Progenitor cell of endocrine pancreas (in vitro differentiated cells): ENCODE results near the gene EXD2. TPM values are rescaled to one million over a fixed set of nuclear protein-coding genes. Genes with fewer than 3 reads are reported as not detected.

ENCODE experiments used
- DNase-seq: peaks from one replicate; pipeline ENCODE4 v3.0.0; 2021; ENCODE audit warnings: low spot score; ENCODE audit not compliant: unreplicated experiment
- H3K27ac Mint-ChIP-seq: 2 replicates; pipeline ENCODE4 v1.8.0; 2021; ENCODE audit warnings: mild to moderate bottlenecking, moderate library complexity, mixed read lengths
- H3K27me3 Mint-ChIP-seq: 2 replicates; pipeline ENCODE4 v1.8.0; 2021; ENCODE audit warnings: mixed read lengths
- H3K36me3 Mint-ChIP-seq: 2 replicates; pipeline ENCODE4 v1.8.0; 2022; ENCODE audit warnings: mixed read lengths; ENCODE audit not compliant: insufficient read depth
- H3K4me1 Mint-ChIP-seq: 2 replicates; pipeline ENCODE4 v1.8.0; 2021; ENCODE audit warnings: low read depth, mixed read lengths
- H3K4me3 Mint-ChIP-seq: 2 replicates; pipeline ENCODE4 v1.8.0; 2021; ENCODE audit warnings: low read depth, mild to moderate bottlenecking, moderate library complexity, mixed read lengths
- H3K9me3 Mint-ChIP-seq: 2 replicates; pipeline ENCODE4 v1.8.0; 2021; ENCODE audit warnings: low read depth, mixed read lengths
- CTCF ChIP-seq: fragments of 200-600 bp; sonication (generic); IDR thresholded peaks from one replicate; pipeline ENCODE4 v1.5.0; 2021; ENCODE audit warnings: antibody characterized with exemption, mild to moderate bottlenecking; ENCODE audit not compliant: unreplicated experiment
- total RNA-seq: library from RNA; stranded (reverse); gene quantifications from 2 replicates; pipeline ENCODE4 v1.2.1, GENCODE V29; 2021

Gene EXD2
- total RNA-seq, 1 donor from 2014 or later = 44.2 TPM

GRCh38 chr14:69240527-69241173, 49.4 kb downstream of the EXD2 start:
- H3K4me1 Mint-ChIP-seq = no peaks in the 10 kb centered on the region
- no peaks in the 10 kb centered on the region for H3K27me3 Mint-ChIP-seq
- no peak for TF ChIP-seq CTCF
- H3K9me3 Mint-ChIP-seq = no peaks in the 10 kb centered on the region
- H3K27ac Mint-ChIP-seq = no peak overlapping the region
- H3K4me3 Mint-ChIP-seq = no peak overlapping the region
- peaks cover 12% of the 10 kb centered on the region for H3K36me3 Mint-ChIP-seq
- no peak for DNase-seq

- no peak overlapping the region for H3K27ac Mint-ChIP-seq
- DNase-seq = no peak
- TF ChIP-seq CTCF = no peak
- peaks cover 12% of the 10 kb centered on the region for H3K36me3 Mint-ChIP-seq
- no peak overlapping the region for H3K4me3 Mint-ChIP-seq
- H3K27me3 Mint-ChIP-seq = no peaks in the 10 kb centered on the region
- no peaks in the 10 kb centered on the region for H3K4me1 Mint-ChIP-seq
- no peaks in the 10 kb centered on the region for H3K9me3 Mint-ChIP-seq
Observed at GRCh38 chr14:69241577-69241976, 50.3 kb downstream of the EXD2 start.

- Mint-ChIP-seq H3K9me3 (no peaks in the 10 kb centered on the region), H3K36me3 (peaks cover 12% of the 10 kb centered on the region), H3K27ac (no peak overlapping the region), H3K4me1 (no peaks in the 10 kb centered on the region), H3K4me3 (no peak overlapping the region), H3K27me3 (no peaks in the 10 kb centered on the region)
- peak; percentile 31 for DNase-seq
- TF ChIP-seq CTCF = peak; percentile 87
Observed at GRCh38 chr14:69242311-69243224, 51.3 kb downstream of the EXD2 start.

- Mint-ChIP-seq H3K4me3 (no peak overlapping the region), H3K9me3 (no peaks in the 10 kb centered on the region), H3K36me3 (peaks cover 10% of the 10 kb centered on the region), H3K27me3 (no peaks in the 10 kb centered on the region), H3K27ac (no peak overlapping the region), H3K4me1 (no peaks in the 10 kb centered on the region)
- no peak for TF ChIP-seq CTCF
- no peak for DNase-seq
Observed at GRCh38 chr14:69244946-69245345, 53.6 kb downstream of the EXD2 start.

GRCh38 chr14:69246331-69246730, 55.0 kb downstream of the EXD2 start:
- Mint-ChIP-seq H3K27ac (no peak overlapping the region), H3K9me3 (no peaks in the 10 kb centered on the region), H3K4me1 (no peaks in the 10 kb centered on the region), H3K4me3 (no peak overlapping the region), H3K27me3 (no peaks in the 10 kb centered on the region), H3K36me3 (peaks cover 9% of the 10 kb centered on the region)
- TF ChIP-seq CTCF = no peak
- no peak for DNase-seq
